ENCODE measurements around the gene MYBPC1. TPM values are rescaled to one million over a fixed set of nuclear protein-coding genes. Genes with fewer than 3 reads are reported as not detected.

MYBPC1 gene
- total RNA-seq, 4 donors from 2014 or later, result 0.13 to 1.6 TPM; not detected in 2

- WGBS, 2 donors, result 11 to 19% methylated on average over 4 of the region's 4 CpGs
- no peak for DNase-seq
- no peak for TF ChIP-seq CTCF (IDR thresholded peaks at IDR 0.05)
- no peaks in the 10 kb centered on the region for H3K27me3 ChIP-seq
- no peaks in the 10 kb centered on the region for H3K9me3 ChIP-seq
- no peaks in the 10 kb centered on the region for H3K36me3 ChIP-seq
- no peak overlapping the region for H3K4me3 ChIP-seq (replicated peaks in 1 of 3)
- intact Hi-C loops (cut with DNase I), result no loop called here
- peak overlapping the region in 1 of 3 donors; percentile 36 for H3K27ac ChIP-seq
- peaks cover 0 to 14% of the 10 kb centered on the region in 2 donors for H3K4me1 ChIP-seq
Observed at GRCh38 chr12:101616027-101616494, 21.3 kb downstream of the MYBPC1 start.

GRCh38 chr12:101619026-101619786 is 24.4 kb downstream of the MYBPC1 start:
- Histone ChIP-seq H3K4me1 (peaks cover 0 to 14% of the 10 kb centered on the region in 2 donors), H3K4me3 (replicated peaks in 1 of 3) (no peak overlapping the region), H3K9me3 (no peaks in the 10 kb centered on the region), H3K27me3 (no peaks in the 10 kb centered on the region), H3K36me3 (no peaks in the 10 kb centered on the region), H3K27ac (no peak overlapping the region)
- no peak for TF ChIP-seq POLR2A (IDR thresholded peaks at IDR 0.05)
- TF ChIP-seq CTCF (IDR thresholded peaks at IDR 0.05), result no peak
- intact Hi-C loops (cut with DNase I), result no loop called here
- DNase-seq, result no peak
- 91 to 92% methylated on average over 2 of the region's 2 CpGs for WGBS, 2 donors

- no peaks in the 10 kb centered on the region for H3K9me3 ChIP-seq
- H3K27me3 ChIP-seq, result no peaks in the 10 kb centered on the region
- intact Hi-C loops (cut with DNase I), result no loop called here
- no peaks in the 10 kb centered on the region for H3K36me3 ChIP-seq
- no peak overlapping the region for H3K4me3 ChIP-seq (replicated peaks in 1 of 3)
- peaks cover 0 to 14% of the 10 kb centered on the region in 2 donors for H3K4me1 ChIP-seq
- no peak for TF ChIP-seq CTCF (IDR thresholded peaks at IDR 0.05)
- no peak overlapping the region for H3K27ac ChIP-seq
- 64 to 70% methylated on average over 6 of the region's 6 CpGs for WGBS, 2 donors
- no peak for DNase-seq
Observed at GRCh38 chr12:101619858-101620761, 25.3 kb downstream of the MYBPC1 start.

GRCh38 chr12:101620762-101621133 is 26.0 kb downstream of the MYBPC1 start:
- no peak overlapping the region for H3K27ac ChIP-seq
- H3K36me3 ChIP-seq, result no peaks in the 10 kb centered on the region
- H3K9me3 ChIP-seq, result no peaks in the 10 kb centered on the region
- WGBS, 2 donors, result 79 to 81% methylated on average over 2 of the region's 2 CpGs
- H3K4me3 ChIP-seq (replicated peaks in 1 of 3), result no peak overlapping the region
- no peaks in the 10 kb centered on the region for H3K27me3 ChIP-seq
- TF ChIP-seq CTCF (IDR thresholded peaks at IDR 0.05) (no peak), POLR2A (IDR thresholded peaks at IDR 0.05) (no peak)
- no peak for DNase-seq
- peaks cover 0 to 12% of the 10 kb centered on the region in 2 donors for H3K4me1 ChIP-seq
- intact Hi-C loops (cut with DNase I), result no loop called here

- WGBS, 2 donors, result 75 to 82% methylated on average over 3 of the region's 3 CpGs
- Histone ChIP-seq H3K36me3 (no peaks in the 10 kb centered on the region), H3K27me3 (no peaks in the 10 kb centered on the region), H3K27ac (no peak overlapping the region), H3K4me3 (replicated peaks in 1 of 3) (no peak overlapping the region), H3K9me3 (no peaks in the 10 kb centered on the region), H3K4me1 (no peaks in the 10 kb centered on the region)
- DNase-seq, result no peak
- TF ChIP-seq CTCF (IDR thresholded peaks at IDR 0.05) (no peak), POLR2A (IDR thresholded peaks at IDR 0.05) (no peak)
- intact Hi-C loops (cut with DNase I), result no loop called here
Observed at GRCh38 chr12:101628676-101629075, 33.9 kb downstream of the MYBPC1 start.
